A673 (cell line): ENCODE data around the gene ANKS1B. TPM values are rescaled to one million over a fixed set of nuclear protein-coding genes. Genes with fewer than 3 reads are reported as not detected.

Experiments used
- BruUV-seq: library from RNA; stranded (reverse); fragments of 400-500 nt; replicated peaks from 2 replicates; lab custom pipeline; 2021; lab: Mats Ljungman, UMichigan
- CTCF ChIA-PET: fragments of 300-600 bp; sonication (Branson Sonifier 250); formaldehyde crosslinking; loops from one replicate; lab custom pipeline; 2022; ENCODE audit warnings: antibody characterized with exemption; lab: Charles Lee
- POLR2A ChIA-PET: fragments of 300-600 bp; sonication (Branson Sonifier 250); formaldehyde crosslinking; loops from one replicate; lab custom pipeline; 2022; ENCODE audit warnings: antibody characterized with exemption; ENCODE audit not compliant: low non-redundant PET; lab: Charles Lee
- DNase-seq: peaks from one replicate; pipeline ENCODE4 v3.0.0-alpha.2; 2015; ENCODE audit warnings: low spot score
- H3K27ac ChIP-seq: fragments of 200-600 bp; sonication (generic); 2 replicates; pipeline ENCODE4 v1.5.1; 2016; ENCODE audit warnings: mixed run types, low read depth, mild to moderate bottlenecking, mixed read lengths, antibody characterized with exemption, low read length; ENCODE audit not compliant: poor library complexity, severe bottlenecking
- H3K27me3 ChIP-seq: fragments of 200-600 bp; sonication (generic); replicated peaks from 2 replicates; pipeline ENCODE4 v1.6.1; 2017; ENCODE audit warnings: mixed run types, low read depth, mild to moderate bottlenecking, mixed read lengths, antibody characterized with exemption, low read length; ENCODE audit not compliant: insufficient read depth, poor library complexity
- H3K36me3 ChIP-seq: fragments of 200-600 bp; sonication (generic); 2 replicates; pipeline ENCODE4 v1.6.1; 2016; ENCODE audit warnings: mixed run types, mild to moderate bottlenecking, mixed read lengths, antibody characterized with exemption, low read length; ENCODE audit not compliant: insufficient read depth, poor library complexity, severe bottlenecking
- H3K4me1 ChIP-seq: fragments of 200-600 bp; sonication (generic); 2 replicates; pipeline ENCODE4 v1.6.1; 2017; ENCODE audit warnings: mixed run types, mild to moderate bottlenecking, mixed read lengths, antibody characterized with exemption, low read length; ENCODE audit not compliant: insufficient read depth, poor library complexity, severe bottlenecking
- H3K4me3 ChIP-seq: fragments of 200-600 bp; sonication (generic); 2 replicates; pipeline ENCODE4 v1.5.1; 2016; ENCODE audit warnings: low read depth, mixed run types, mild to moderate bottlenecking, mixed read lengths, low read length; ENCODE audit not compliant: poor library complexity, severe bottlenecking
- H3K9me3 ChIP-seq: fragments of 200-600 bp; sonication (generic); 2 replicates; pipeline ENCODE4 v1.6.1; 2016; ENCODE audit warnings: mixed run types, low read depth, mild to moderate bottlenecking, mixed read lengths, antibody characterized with exemption, low read length; ENCODE audit not compliant: poor library complexity, severe bottlenecking
- CTCF ChIP-seq: fragments of 300-800, 200-600 bp; sonication (generic); conservative IDR thresholded peaks from 2 replicates; pipeline ENCODE4 v1.5.1; 2017; ENCODE audit warnings: low read depth, mild to moderate bottlenecking, antibody characterized with exemption, low read length, moderate library complexity, mixed read lengths
- EZH2 ChIP-seq: fragments of 200-600 bp; sonication (generic); IDR thresholded peaks from 2 replicates; pipeline ENCODE4 v1.6.1; 2017; ENCODE audit warnings: borderline replicate concordance, low read depth, mild to moderate bottlenecking, mixed read lengths, antibody characterized with exemption, low read length; ENCODE audit not compliant: poor library complexity, severe bottlenecking
- intact Hi-C: fragments of 100-400 bp; cut with micrococcal nuclease; formaldehyde crosslinking; loops from one replicate; pipeline ENCODE4 v1.10.0; 2022; ENCODE audit not compliant: unreplicated experiment
- total RNA-seq: library from RNA; stranded (reverse); gene quantifications from 2 replicates; pipeline ENCODE4 v1.2.3, GENCODE V29; 2021

ANKS1B gene
- total RNA-seq, 1 experiment from 2014 or later, result 0.99 TPM

GRCh38 chr12:99706736-99707473 lies 277.8 kb downstream of the ANKS1B start:
- no peak for DNase-seq
- no peaks in the 10 kb centered on the region for H3K36me3 ChIP-seq
- TF ChIP-seq EZH2, result no peak
- TF ChIP-seq CTCF, result no peak
- ChIA-PET CTCF (no interaction called here), POLR2A (no interaction called here)
- no peaks in the 10 kb centered on the region for H3K4me1 ChIP-seq
- H3K4me3 ChIP-seq, result no peak overlapping the region
- no peaks in the 10 kb centered on the region for H3K9me3 ChIP-seq
- H3K27me3 ChIP-seq, result no peaks in the 10 kb centered on the region
- BruUV-seq, result no TSS peak
- intact Hi-C loops, result no loop called here
- H3K27ac ChIP-seq, result no peak overlapping the region

DNA sequence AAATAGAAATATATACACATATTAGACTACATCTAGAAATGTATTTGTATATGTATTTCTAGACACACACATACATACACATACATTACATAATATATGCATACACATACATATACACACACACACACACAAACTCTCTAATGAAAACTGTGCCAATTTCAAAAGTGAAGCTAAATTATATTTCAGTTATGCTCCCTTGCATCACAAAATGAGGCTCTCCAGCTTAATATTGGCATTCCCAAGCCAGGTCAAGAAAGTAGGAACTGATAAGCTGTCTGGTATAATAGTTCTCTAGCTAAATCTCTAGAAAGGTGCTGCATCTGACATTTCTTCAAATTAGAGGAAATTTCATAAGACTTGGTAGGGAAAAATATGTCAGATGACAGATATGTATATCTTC lies 280.3 kb downstream of the ANKS1B start:
- no peak overlapping the region for H3K27ac ChIP-seq
- ChIA-PET POLR2A (interaction anchor here (0.6 kb wide), 1 partner anchor 80 kb away, joined by 3 read pairs; no protein-coding TSS in a partner anchor), CTCF (no interaction called here)
- TF ChIP-seq EZH2 (no peak), CTCF (no peak)
- no peaks in the 10 kb centered on the region for H3K27me3 ChIP-seq
- BruUV-seq, result no TSS peak
- no peaks in the 10 kb centered on the region for H3K36me3 ChIP-seq
- no peak for DNase-seq
- H3K9me3 ChIP-seq, result no peaks in the 10 kb centered on the region
- no peak overlapping the region for H3K4me3 ChIP-seq
- no peaks in the 10 kb centered on the region for H3K4me1 ChIP-seq
- intact Hi-C loops, result no loop called here

GRCh38 chr12:99704036-99704435 lies 280.7 kb downstream of the ANKS1B start:
- Histone ChIP-seq H3K4me3 (no peak overlapping the region), H3K27ac (no peak overlapping the region), H3K9me3 (no peaks in the 10 kb centered on the region), H3K27me3 (no peaks in the 10 kb centered on the region), H3K4me1 (no peaks in the 10 kb centered on the region), H3K36me3 (no peaks in the 10 kb centered on the region)
- intact Hi-C loops, result no loop called here
- TF ChIP-seq CTCF, result no peak
- no peak for TF ChIP-seq EZH2
- BruUV-seq, result no TSS peak
- POLR2A ChIA-PET, result interaction anchor here (0.6 kb wide), 1 partner anchor 81 kb away, joined by 3 read pairs; no protein-coding TSS in a partner anchor
- no peak for DNase-seq
- CTCF ChIA-PET, result no interaction called here
